GM12878 (cell line): ENCODE measurements around the gene C1QTNF7. TPM values are rescaled to one million over a fixed set of nuclear protein-coding genes. Genes with fewer than 3 reads are reported as not detected.

ENCODE experiments used
- ATAC-seq: fragments of 200-7000 bp; cut with Tn5 transposase; 3 replicates; pipeline ENCODE4 v1.9.1; 2020; ENCODE audit warnings: mild to moderate bottlenecking, moderate library complexity
- BruUV-seq: library from RNA; stranded (reverse); fragments of 400-500 nt; replicated peaks from 2 replicates; lab custom pipeline; 2021; lab: Mats Ljungman, UMichigan
- CTCF ChIA-PET: fragments of 300-600 bp; sonication (Branson Sonifier 250); formaldehyde crosslinking; extraction: SDS; loops from one replicate; lab custom pipeline; 2021; ENCODE audit warnings: inconsistent platforms; lab: Yijun Ruan, JAX
- POLR2A ChIA-PET: fragments of 350-600 bp; formaldehyde crosslinking; extraction: SDS; loops from one replicate; lab custom pipeline; 2021; ENCODE audit warnings: inconsistent platforms; lab: Charles Lee
- RAD21 ChIA-PET: fragments of 300-600 bp; sonication (Branson Sonifier 250); formaldehyde crosslinking; loops from one replicate; lab custom pipeline; 2023; ENCODE audit warnings: antibody characterized with exemption; ENCODE audit not compliant: unreplicated experiment; lab: Charles Lee
- SMC1A ChIA-PET: fragments of 300-600 bp; sonication (Branson Sonifier 250); formaldehyde crosslinking; loops from one replicate; lab custom pipeline; 2023; ENCODE audit not compliant: unreplicated experiment, uncharacterized antibody; lab: Charles Lee
- DNase-seq: peaks from one replicate; pipeline ENCODE4 v3.0.0-alpha.2; 2011; ENCODE audit warnings: low read depth, low spot score
- FAIRE-seq: peaks from 3 replicates; lab custom pipeline; 2011; peaks lifted over from hg19 to GRCh38; lab: Jason Lieb, UNC
- H2AFZ ChIP-seq: 2 replicates; pipeline ENCODE4 v1.6.0; 2011; ENCODE audit warnings: low read depth, low read length, control low read depth; ENCODE audit not compliant: control insufficient read depth
- H3K27ac ChIP-seq: 2 replicates; pipeline ENCODE4 v1.5.1; 2011; ENCODE audit warnings: control low read depth; ENCODE audit not compliant: control insufficient read depth, insufficient read depth
- H3K27me3 ChIP-seq, 2 experiments: replicated peaks in 1 of 2; 2 replicates each; pipeline versions ENCODE4 v1.6.0 to v1.6.1; 2011; ENCODE audit warnings: low read length in 1 of 2; ENCODE audit not compliant: control insufficient read depth in 2 of 2, insufficient read depth in 2 of 2
- H3K36me3 ChIP-seq, 2 experiments: 2 replicates each; pipeline ENCODE4 v1.5.1; 2011; ENCODE audit warnings: low read length in 1 of 2; ENCODE audit not compliant: control insufficient read depth in 2 of 2, insufficient read depth in 2 of 2
- H3K4me1 ChIP-seq: 2 replicates; pipeline ENCODE4 v1.6.1; 2011; ENCODE audit warnings: mild to moderate bottlenecking, low read length, moderate library complexity, mixed read lengths; ENCODE audit not compliant: control insufficient read depth, insufficient read depth
- H3K4me2 ChIP-seq: 2 replicates; pipeline ENCODE4 v1.6.0; 2011; ENCODE audit warnings: control low read depth; ENCODE audit not compliant: control insufficient read depth, insufficient read depth
- H3K4me3 ChIP-seq: fragments of 200-600 bp; sonication (generic); 2 replicates; pipeline ENCODE4 v1.5.1; 2016
- H3K79me2 ChIP-seq: 2 replicates; pipeline ENCODE4 v1.6.0; 2011; ENCODE audit warnings: low read length; ENCODE audit not compliant: control insufficient read depth, insufficient read depth
- H3K9ac ChIP-seq: 2 replicates; pipeline ENCODE4 v1.8.0; 2011; ENCODE audit warnings: low read length, control low read depth, mixed read lengths; ENCODE audit not compliant: control insufficient read depth, insufficient read depth
- H3K9me3 ChIP-seq: replicated peaks from 3 replicates; pipeline ENCODE4 v1.5.1; 2011; ENCODE audit warnings: mild to moderate bottlenecking, low read length; ENCODE audit not compliant: control insufficient read depth, insufficient read depth
- H4K20me1 ChIP-seq: 2 replicates; pipeline ENCODE4 v1.6.0; 2011; ENCODE audit not compliant: control insufficient read depth, insufficient read depth
- ATF3 ChIP-seq: IDR thresholded peaks from 2 replicates; pipeline ENCODE4 v1.6.1; 2011; ENCODE audit warnings: low read depth, mild to moderate bottlenecking, low read length, moderate library complexity, borderline replicate concordance; ENCODE audit errors: extremely low read depth
- BMI1 ChIP-seq: fragments of 450-650 bp; IDR thresholded peaks from 2 replicates; pipeline ENCODE4 v1.6.1; 2016; ENCODE audit warnings: mild to moderate bottlenecking, moderate library complexity, borderline replicate concordance
- ELK1 ChIP-seq: IDR thresholded peaks from 2 replicates; pipeline ENCODE4 v1.6.1; 2012; ENCODE audit warnings: low read depth, low read length, improper control_type of control experiment
- EZH2 ChIP-seq: IDR thresholded peaks from 2 replicates; pipeline ENCODE4 v1.6.1; 2012; ENCODE audit warnings: low read depth, mild to moderate bottlenecking, control low read depth, inconsistent platforms, low read length, borderline replicate concordance; ENCODE audit not compliant: control insufficient read depth
- FOS ChIP-seq: IDR thresholded peaks from 3 replicates; pipeline ENCODE4 v1.6.1; 2011; ENCODE audit warnings: borderline replicate concordance; ENCODE audit not compliant: insufficient read length; ENCODE audit errors: extremely low read depth
- GATAD2B ChIP-seq: fragments of 450-650 bp; conservative IDR thresholded peaks from 2 replicates; pipeline ENCODE4 v1.6.1; 2017; ENCODE audit warnings: low read depth, mild to moderate bottlenecking, moderate library complexity
- HDAC2 ChIP-seq: fragments of 200-600 bp; sonication (generic); IDR thresholded peaks from 2 replicates; pipeline ENCODE4 v1.6.1; 2017
- KAT2A ChIP-seq: conservative IDR thresholded peaks from 2 replicates; pipeline ENCODE4 v1.6.1; 2011; ENCODE audit warnings: low read depth, low read length; ENCODE audit not compliant: control insufficient read depth
- MEF2A ChIP-seq: IDR thresholded peaks from 2 replicates; pipeline ENCODE4 v1.6.1; 2011; ENCODE audit warnings: low read depth, mild to moderate bottlenecking, low read length, moderate library complexity; ENCODE audit not compliant: insufficient read depth
- MEF2B ChIP-seq: fragments of 450-650 bp; IDR thresholded peaks from 2 replicates; pipeline ENCODE4 v1.6.1; 2018; ENCODE audit warnings: mild to moderate bottlenecking, moderate library complexity; ENCODE audit not compliant: partially characterized antibody, poor library complexity, severe bottlenecking
- PML ChIP-seq: IDR thresholded peaks from 2 replicates; pipeline ENCODE4 v1.6.1; 2012; ENCODE audit warnings: low read length, inconsistent platforms
- SP1 ChIP-seq: IDR thresholded peaks from one replicate; pipeline ENCODE4 v1.6.1; 2011; ENCODE audit warnings: low read depth, low read length
- SUZ12 ChIP-seq: fragments of 200-600 bp; sonication (generic); IDR thresholded peaks from one replicate; pipeline ENCODE4 v1.6.1; 2018; ENCODE audit warnings: antibody characterized with exemption, mild to moderate bottlenecking; ENCODE audit not compliant: unreplicated experiment
- TBL1XR1 ChIP-seq: IDR thresholded peaks from 2 replicates; pipeline ENCODE4 v1.6.1; 2012; ENCODE audit warnings: low read depth, low read length, improper control_type of control experiment
- YBX1 ChIP-seq: fragments of 450-650 bp; IDR thresholded peaks from 2 replicates; pipeline ENCODE4 v1.6.1; 2016; ENCODE audit warnings: antibody characterized with exemption
- ZBTB33 ChIP-seq: fragments of 450-650 bp; IDR thresholded peaks from 2 replicates; pipeline ENCODE4 v1.6.1; 2017; ENCODE audit warnings: mild to moderate bottlenecking
- in situ Hi-C: fragments of 300-500 bp; cut with MboI; formaldehyde crosslinking; loops from 9 replicates; pipeline ENCODE4 v1.14.3; 2018; ENCODE audit warnings: mixed read lengths
- intact Hi-C: fragments of 100-400 bp; cut with micrococcal nuclease; formaldehyde crosslinking; loops from one replicate; pipeline ENCODE4 v1.14.2; 2022; ENCODE audit not compliant: unreplicated experiment
- polyA plus RNA-seq, 11 experiments: library from polyadenylated mRNA; depleted of rRNA in 4 of 11; unstranded in 6 of 11; stranded (reverse) in 5 of 11; fragments of >200 nt; fragmentation: Nextera tagmentation in 4 of 11; fragmentation: Illumina TruSeq in 1 of 11; extraction: Ambion mirVana in 4 of 11; extraction: Trizol in 1 of 11; gene quantifications; 1 replicate in 1 of 11; 2 replicates in 10 of 11; pipeline versions ENCODE4 v1.2.1 to v1.2.3, GENCODE V29; 2011 to 2016; ENCODE audit warnings: inconsistent platforms in 2 of 11, missing spikeins in 2 of 11, low read depth in 1 of 11
- total RNA-seq, 4 experiments: library from RNA; depleted of rRNA in 3 of 4; stranded (reverse); fragments of >200 nt in 3 of 4; fragmentation: Illumina TruSeq in 1 of 4; extraction: Trizol in 1 of 4; gene quantifications; 2 replicates each; pipeline versions ENCODE4 v1.2.1 to v1.2.3, GENCODE V29; 2013 to 2021
- TF ChIP-seq, protein P1 (sequence below): IDR thresholded peaks from 2 replicates; pipeline ENCODE4 v1.6.1; 2012; ENCODE audit warnings: low read depth, low read length, improper control_type of control experiment
- TF ChIP-seq, protein P2 (sequence below): fragments of 450-650 bp; IDR thresholded peaks from 2 replicates; pipeline ENCODE4 v1.6.1; 2018; ENCODE audit warnings: borderline replicate concordance, mild to moderate bottlenecking; ENCODE audit not compliant: partially characterized antibody

Gene C1QTNF7
- total and polyA plus RNA-seq, 10 of the 15 experiments (the other 5 are each of a cell fraction or from before 2014, with no cell fraction given) = not detected

- TF ChIP-seq ZBTB33 = no peak
- no peak for TF ChIP-seq ATF3
- TF ChIP-seq TBL1XR1 = no peak
- no peak for TF ChIP-seq SP1
- no peak for TF ChIP-seq MEF2A
- no peak for TF ChIP-seq SUZ12
Observed at GRCh38 chr4:15482842-15483241, 55.0 kb downstream of the C1QTNF7 start (continued).

DNA sequence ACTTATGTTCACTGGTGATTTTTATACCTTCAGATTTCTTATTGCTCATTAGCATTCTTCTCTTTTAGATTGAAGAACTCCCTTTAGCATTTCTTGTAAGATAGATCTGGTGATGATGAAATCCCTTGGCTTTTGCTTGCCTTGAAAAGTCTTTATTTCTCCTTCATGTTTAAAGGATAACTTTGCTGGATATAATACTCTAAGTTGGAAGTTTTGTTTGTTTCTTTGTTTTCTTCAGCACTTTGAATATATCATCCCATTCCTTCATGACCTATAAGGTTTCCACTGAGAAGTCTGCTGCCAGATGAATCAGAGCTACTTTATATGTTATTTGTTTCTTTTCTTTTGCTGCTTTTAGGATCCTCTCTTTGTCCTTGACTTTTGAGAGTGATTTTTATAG, 60.3 kb downstream of the C1QTNF7 start:
- H4K20me1 ChIP-seq = no peaks in the 10 kb centered on the region
- ChIA-PET POLR2A (interaction anchor here (0.6 kb wide), 1 partner anchor 104 kb away, joined by 5 read pairs; no protein-coding TSS in a partner anchor), RAD21 (no interaction called here), SMC1A (interaction anchor here (1.3 kb wide), 1 partner anchor 10 kb away, joined by 3 read pairs; no protein-coding TSS in a partner anchor), CTCF (no interaction called here)
- no peak overlapping the region for H3K4me2 ChIP-seq
- no peak overlapping the region for H3K9ac ChIP-seq
- no peak overlapping the region for H3K27ac ChIP-seq
- FAIRE-seq (no peak), DNase-seq (no peak), ATAC-seq (no peak)
- intact Hi-C loops = no loop called here
- H3K4me1 ChIP-seq = no peaks in the 10 kb centered on the region
- no peaks in the 10 kb centered on the region for H3K36me3 ChIP-seq
- no peaks in the 10 kb centered on the region for H3K79me2 ChIP-seq
- H3K9me3 ChIP-seq = no peaks in the 10 kb centered on the region
- H3K4me3 ChIP-seq = no peak overlapping the region
- no peak overlapping the region for H2AFZ ChIP-seq
- H3K27me3 ChIP-seq = no peaks in the 10 kb centered on the region
- in situ Hi-C loops = no loop called here
- BruUV-seq = no TSS peak
- TF ChIP-seq FOS (no peak), EZH2 (no peak), HDAC2 (no peak), BMI1 (no peak), PML (no peak), YBX1 (no peak), GATAD2B (no peak), KAT2A (no peak), SUZ12 (no peak), ELK1 (no peak), MEF2B (no peak)
- TF ChIP-seq, protein P1, sequence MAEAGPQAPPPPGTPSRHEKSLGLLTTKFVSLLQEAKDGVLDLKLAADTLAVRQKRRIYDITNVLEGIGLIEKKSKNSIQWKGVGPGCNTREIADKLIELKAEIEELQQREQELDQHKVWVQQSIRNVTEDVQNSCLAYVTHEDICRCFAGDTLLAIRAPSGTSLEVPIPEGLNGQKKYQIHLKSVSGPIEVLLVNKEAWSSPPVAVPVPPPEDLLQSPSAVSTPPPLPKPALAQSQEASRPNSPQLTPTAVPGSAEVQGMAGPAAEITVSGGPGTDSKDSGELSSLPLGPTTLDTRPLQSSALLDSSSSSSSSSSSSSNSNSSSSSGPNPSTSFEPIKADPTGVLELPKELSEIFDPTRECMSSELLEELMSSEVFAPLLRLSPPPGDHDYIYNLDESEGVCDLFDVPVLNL = no peak
- TF ChIP-seq, protein P2, sequence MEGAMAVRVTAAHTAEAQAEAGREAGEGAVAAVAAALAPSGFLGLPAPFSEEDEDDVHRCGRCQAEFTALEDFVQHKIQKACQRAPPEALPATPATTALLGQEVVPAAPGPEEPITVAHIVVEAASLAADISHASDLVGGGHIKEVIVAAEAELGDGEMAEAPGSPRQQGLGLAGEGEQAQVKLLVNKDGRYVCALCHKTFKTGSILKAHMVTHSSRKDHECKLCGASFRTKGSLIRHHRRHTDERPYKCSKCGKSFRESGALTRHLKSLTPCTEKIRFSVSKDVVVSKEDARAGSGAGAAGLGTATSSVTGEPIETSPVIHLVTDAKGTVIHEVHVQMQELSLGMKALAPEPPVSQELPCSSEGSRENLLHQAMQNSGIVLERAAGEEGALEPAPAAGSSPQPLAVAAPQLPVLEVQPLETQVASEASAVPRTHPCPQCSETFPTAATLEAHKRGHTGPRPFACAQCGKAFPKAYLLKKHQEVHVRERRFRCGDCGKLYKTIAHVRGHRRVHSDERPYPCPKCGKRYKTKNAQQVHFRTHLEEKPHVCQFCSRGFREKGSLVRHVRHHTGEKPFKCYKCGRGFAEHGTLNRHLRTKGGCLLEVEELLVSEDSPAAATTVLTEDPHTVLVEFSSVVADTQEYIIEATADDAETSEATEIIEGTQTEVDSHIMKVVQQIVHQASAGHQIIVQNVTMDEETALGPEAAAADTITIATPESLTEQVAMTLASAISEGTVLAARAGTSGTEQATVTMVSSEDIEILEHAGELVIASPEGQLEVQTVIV = no peak
